ENCODE results near the gene ELFN2.

GRCh38 chr22:37419969-37420685 lies 7.2 kb downstream of the ELFN2 start:
- TF ChIP-seq CTCF (conservative IDR thresholded peaks at IDR 0.05 in 1 of 2, IDR thresholded peaks at IDR 0.05 in 1 of 2; ENCODE audit: extremely low read depth in 1 of 2, insufficient read depth in 1 of 2, low read depth in 1 of 2, low read length in 2 of 2) (no peak), EZH2 (IDR thresholded peaks at IDR 0.05; ENCODE audit: borderline replicate concordance, low read length) (no peak)
